HPDE6-E6E7 (cell line): ENCODE data around the gene EGF.
"Not testable (repeated sequence)": the region's sequence is repeated elsewhere in the genome, so short reads cannot be mapped to it uniquely, and the experiment has no call there.

Source experiments
- DNase-seq: peaks from one replicate; pipeline ENCODE4 v3.0.0; 2011; ENCODE audit warnings: missing footprints; ENCODE audit errors: extremely low spot score

Gene EGF

GRCh38 chr4:109912706-109913595 is at the start of gene EGF:
Gene EGF (plus strand): TSS chr4:109912883. CDS start chr4:109913336, 453 bp downstream.
- DNase-seq, result no peak

- no peak for DNase-seq
These were observed 48.5 kb upstream of the EGF start for GRCh38 chr4:109864134-109864533.

GRCh38 chr4:109870061-109870460 is 42.6 kb upstream of the EGF start:
- no peak for DNase-seq

GRCh38 chr4:109872065-109872464 is 40.6 kb upstream of the EGF start:
- DNase-seq, result no peak

- DNase-seq, result no peak
These were observed 39.6 kb upstream of the EGF start for GRCh38 chr4:109872950-109873656.

GRCh38 chr4:109873791-109874514 is 38.7 kb upstream of the EGF start:
- DNase-seq, result no peak

- no peak for DNase-seq
These were observed 37.6 kb upstream of the EGF start for GRCh38 chr4:109875106-109875505.

GRCh38 chr4:109875553-109875952 is 37.1 kb upstream of the EGF start:
- DNase-seq, result not testable (repeated sequence)

GRCh38 chr4:109876634-109877265 is 35.9 kb upstream of the EGF start:
- DNase-seq, result no peak

- DNase-seq, result no peak
These were observed 35.3 kb upstream of the EGF start for GRCh38 chr4:109877400-109877799.

- DNase-seq, result no peak
These were observed 34.3 kb upstream of the EGF start for GRCh38 chr4:109878355-109878754.

- no peak for DNase-seq
These were observed 33.6 kb upstream of the EGF start for GRCh38 chr4:109879081-109879480.

- no peak for DNase-seq
These were observed 32.9 kb upstream of the EGF start for GRCh38 chr4:109879636-109880314.

- DNase-seq, result no peak
These were observed 26.4 kb upstream of the EGF start for GRCh38 chr4:109886303-109886702.

GRCh38 chr4:109887071-109887470 is 25.6 kb upstream of the EGF start:
- no peak for DNase-seq

GRCh38 chr4:109890076-109890475 is 22.6 kb upstream of the EGF start:
- DNase-seq, result no peak

GRCh38 chr4:109902559-109903251 is 10.0 kb upstream of the EGF start:
- DNase-seq, result no peak

- no peak for DNase-seq
These were observed 4.0 kb upstream of the EGF start for GRCh38 chr4:109908731-109909130.

- DNase-seq, result no peak
These were observed 2.4 kb upstream of the EGF start for GRCh38 chr4:109910256-109910655.

GRCh38 chr4:109913596-109914241 is 1.0 kb downstream of the EGF start:
- no peak for DNase-seq
